ENCODE results near the gene KATNAL1. TPM values are rescaled to one million over a fixed set of nuclear protein-coding genes. Genes with fewer than 3 reads are reported as not detected.

The KATNAL1 gene
- total and polyA plus RNA-seq, 2 of the 4 experiments (the other 2 are of a cell fraction): 6.9 to 16.8 TPM

DNA sequence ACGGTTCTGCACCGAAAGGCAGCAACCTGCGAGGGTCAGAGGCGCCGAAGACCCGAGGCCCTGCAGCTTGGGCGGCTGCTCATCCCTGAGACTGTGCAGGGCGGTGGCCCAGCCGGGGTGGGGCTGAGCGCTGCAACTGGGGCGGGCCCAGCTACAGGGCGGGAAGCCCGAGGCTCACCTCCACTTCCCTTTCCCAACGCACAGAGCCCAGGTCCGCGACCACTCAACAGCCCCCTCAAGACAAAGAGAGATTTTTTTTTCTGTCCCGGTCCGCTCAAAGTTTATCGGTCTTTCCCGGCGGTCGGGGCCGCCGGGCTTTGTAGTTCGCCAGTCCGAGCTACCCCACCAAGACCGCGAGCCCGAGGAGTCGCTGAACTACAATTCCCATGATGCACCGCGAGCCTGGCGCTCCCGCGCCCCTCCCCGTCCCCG is 573 bp downstream of the KATNAL1 start (continued):
- TF ChIP-seq SMC3 (IDR thresholded peaks at IDR 0.05; ENCODE audit: low read depth, low read length): no peak

DNA sequence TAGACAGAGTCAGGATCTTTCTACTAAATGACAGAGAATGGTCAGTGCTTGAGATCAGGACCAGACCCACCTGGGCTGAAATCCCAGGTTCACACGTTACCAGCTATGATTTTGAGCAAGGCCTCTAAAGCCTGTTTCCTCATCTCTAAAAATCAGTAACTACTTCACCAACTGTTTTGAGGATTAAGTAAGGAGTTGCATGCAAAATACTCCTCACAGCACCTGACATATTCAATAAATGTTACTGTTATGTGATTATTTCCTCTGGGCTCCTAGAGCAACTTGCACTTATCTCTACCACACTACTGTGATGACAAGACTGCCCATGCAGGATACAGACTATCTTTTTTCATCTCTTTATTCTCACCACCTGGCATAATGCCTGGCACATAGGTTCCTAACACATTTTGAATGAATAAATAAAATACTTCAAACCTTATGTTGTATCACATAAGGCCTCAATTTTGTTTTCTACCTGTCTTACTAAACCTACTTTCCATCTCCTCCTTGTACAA is 1.8 kb downstream of the KATNAL1 start:
- no CpG with 5 or more reads among the region's 1 CpG for WGBS, 2 experiments (ENCODE audit: extremely low coverage in 2 of 2, insufficient read length in 1 of 2)
- ATAC-seq (ENCODE audit: low read depth): no peak
- TF ChIP-seq CEBPB (IDR thresholded peaks at IDR 0.05; ENCODE audit: low read depth, low read length) (no peak), MAFK (IDR thresholded peaks at IDR 0.05; ENCODE audit: low read depth, low read length) (no peak), SMC3 (IDR thresholded peaks at IDR 0.05; ENCODE audit: low read depth, low read length) (no peak), CTCF (conservative IDR thresholded peaks at IDR 0.05; ENCODE audit: low read depth, low read length) (no peak), POLR2A (IDR thresholded peaks at IDR 0.05; ENCODE audit: low read depth, low read length) (no peak), MXI1 (IDR thresholded peaks at IDR 0.05; ENCODE audit: borderline replicate concordance, low read depth, low read length) (no peak), CHD1 (IDR thresholded peaks at IDR 0.05; ENCODE audit: low read depth, low read length) (no peak), MAZ (IDR thresholded peaks at IDR 0.05; ENCODE audit: borderline replicate concordance, low read depth, low read length) (no peak), RCOR1 (IDR thresholded peaks at IDR 0.05; ENCODE audit: insufficient replicate concordance, low read length) (no peak), BHLHE40 (IDR thresholded peaks at IDR 0.05; ENCODE audit: low read depth, low read length) (no peak), NFE2L2 (IDR thresholded peaks at IDR 0.05; ENCODE audit: low read depth, low read length) (no peak)
- TF ChIP-seq, protein P1, sequence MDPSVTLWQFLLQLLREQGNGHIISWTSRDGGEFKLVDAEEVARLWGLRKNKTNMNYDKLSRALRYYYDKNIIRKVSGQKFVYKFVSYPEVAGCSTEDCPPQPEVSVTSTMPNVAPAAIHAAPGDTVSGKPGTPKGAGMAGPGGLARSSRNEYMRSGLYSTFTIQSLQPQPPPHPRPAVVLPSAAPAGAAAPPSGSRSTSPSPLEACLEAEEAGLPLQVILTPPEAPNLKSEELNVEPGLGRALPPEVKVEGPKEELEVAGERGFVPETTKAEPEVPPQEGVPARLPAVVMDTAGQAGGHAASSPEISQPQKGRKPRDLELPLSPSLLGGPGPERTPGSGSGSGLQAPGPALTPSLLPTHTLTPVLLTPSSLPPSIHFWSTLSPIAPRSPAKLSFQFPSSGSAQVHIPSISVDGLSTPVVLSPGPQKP (IDR thresholded peaks at IDR 0.05; ENCODE audit: borderline replicate concordance, low read depth, low read length): no peak
- TF ChIP-seq, protein P2, sequence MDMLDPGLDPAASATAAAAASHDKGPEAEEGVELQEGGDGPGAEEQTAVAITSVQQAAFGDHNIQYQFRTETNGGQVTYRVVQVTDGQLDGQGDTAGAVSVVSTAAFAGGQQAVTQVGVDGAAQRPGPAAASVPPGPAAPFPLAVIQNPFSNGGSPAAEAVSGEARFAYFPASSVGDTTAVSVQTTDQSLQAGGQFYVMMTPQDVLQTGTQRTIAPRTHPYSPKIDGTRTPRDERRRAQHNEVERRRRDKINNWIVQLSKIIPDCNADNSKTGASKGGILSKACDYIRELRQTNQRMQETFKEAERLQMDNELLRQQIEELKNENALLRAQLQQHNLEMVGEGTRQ (IDR thresholded peaks at IDR 0.05; ENCODE audit: low read depth, low read length): no peak

More for the DNA sequence above, 1.8 kb downstream of the KATNAL1 start:
- no peak overlapping the region for H3K18ac ChIP-seq (ENCODE audit: low read depth, low read length)
- POLR2A ChIA-PET (ENCODE audit: unreplicated experiment): no interaction called here
- no peak overlapping the region for H3K27ac ChIP-seq (ENCODE audit: insufficient read depth, low read length)
- no peak overlapping the region for H4K8ac ChIP-seq (ENCODE audit: low read depth in 2 of 2, low read length in 2 of 2)
- peak overlapping the region; percentile 20; the same call in 1 of the 2 replicates for H3K4me3 ChIP-seq (ENCODE audit: insufficient read depth, low read depth, low read length)
- no TSS peak for BruUV-seq (replicated peaks)
- CTCF ChIA-PET: no interaction called here
- intact Hi-C loops (cut with micrococcal nuclease) (loop anchor here (10.0 kb wide), 1 partner anchor 171 kb away; no protein-coding TSS in a partner anchor), dilution Hi-C loops (cut with HindIII; ENCODE audit: low sequenced_read_pairs, unreplicated experiment) (no loop called here), in situ Hi-C loops (cut with MboI; ENCODE audit: low sequenced_read_pairs) (no loop called here)
- H4K20me1 ChIP-seq (ENCODE audit: insufficient read depth, low read length): peaks cover 9% of the 10 kb centered on the region
- peak overlapping the region; percentile 98; the same call in 1 of the 2 replicates for H3K9ac ChIP-seq (ENCODE audit: low read depth, low read length)
- no peak overlapping the region for H3K14ac ChIP-seq (replicated peaks; ENCODE audit: low read depth, low read length)
- no peak overlapping the region for H2AK9ac ChIP-seq (replicated peaks; ENCODE audit: low read depth, low read length, poor library complexity)
- no peak overlapping the region; the same call in 1 of the 2 replicates for H4K91ac ChIP-seq (ENCODE audit: insufficient read depth, low read depth, low read length)
- no peak overlapping the region for H2AFZ ChIP-seq (replicated peaks; ENCODE audit: low read length, poor library complexity)
- H2BK20ac ChIP-seq (ENCODE audit: low read depth, low read length): no peak overlapping the region
- H3K9me1 ChIP-seq (ENCODE audit: insufficient read depth, low read length): peaks cover 8% of the 10 kb centered on the region; the same call in 1 of the 2 replicates
- peak overlapping the region; percentile 90; the same call in 1 of the 2 replicates for H3K23ac ChIP-seq (ENCODE audit: low read depth, low read length)
- DNase-seq: no peak
- peak overlapping the region; percentile 91 for H3K4me2 ChIP-seq (ENCODE audit: low read depth, low read length)
- peaks cover 8% of the 10 kb centered on the region for H3K4me1 ChIP-seq (ENCODE audit: control insufficient read depth, insufficient read depth, low read length)
- peaks cover 5 to 49% of the 10 kb centered on the region in 2 experiments; a peak in 3 of 4 replicates for H3K79me1 ChIP-seq (ENCODE audit: low read depth in 1 of 2, low read length in 2 of 2)
- H3K36me3 ChIP-seq (ENCODE audit: control insufficient read depth, insufficient read depth, low read length): no peaks in the 10 kb centered on the region
- H2BK15ac ChIP-seq (ENCODE audit: low read depth, low read length): no peak overlapping the region
- peak overlapping the region; percentile 3; the same call in 1 of the 2 replicates for H2BK120ac ChIP-seq (ENCODE audit: low read depth, low read length)
- no peaks in the 10 kb centered on the region for H3K9me3 ChIP-seq (ENCODE audit: control insufficient read depth, insufficient read depth, low read length)
- H4K5ac ChIP-seq (ENCODE audit: low read depth, low read length): no peak overlapping the region; the same call in 1 of the 2 replicates
- H3K27me3 ChIP-seq (ENCODE audit: control insufficient read depth, insufficient read depth, low read length): no peaks in the 10 kb centered on the region
- no peak overlapping the region for H3K56ac ChIP-seq (ENCODE audit: extremely low read depth, insufficient read depth, low read length)
- no peak overlapping the region for H2AK5ac ChIP-seq (ENCODE audit: low read depth, low read length)
- H3K4ac ChIP-seq (ENCODE audit: low read depth, low read length): no peak overlapping the region
- peak overlapping the region; percentile 80 for H2BK5ac ChIP-seq (ENCODE audit: low read depth, low read length, poor library complexity, severe bottlenecking)

Data from IMR-90 (cell line).